HG03520 (cell line): ENCODE measurements around the gene ATP2B2.

Experiments
- ATAC-seq: cut with Tn5 transposase; IDR thresholded peaks from one replicate; pipeline ENCODE4 v1.9.1; 2021; ENCODE audit warnings: mild to moderate bottlenecking, moderate library complexity; ENCODE audit not compliant: unreplicated experiment

ATP2B2 gene

DNA sequence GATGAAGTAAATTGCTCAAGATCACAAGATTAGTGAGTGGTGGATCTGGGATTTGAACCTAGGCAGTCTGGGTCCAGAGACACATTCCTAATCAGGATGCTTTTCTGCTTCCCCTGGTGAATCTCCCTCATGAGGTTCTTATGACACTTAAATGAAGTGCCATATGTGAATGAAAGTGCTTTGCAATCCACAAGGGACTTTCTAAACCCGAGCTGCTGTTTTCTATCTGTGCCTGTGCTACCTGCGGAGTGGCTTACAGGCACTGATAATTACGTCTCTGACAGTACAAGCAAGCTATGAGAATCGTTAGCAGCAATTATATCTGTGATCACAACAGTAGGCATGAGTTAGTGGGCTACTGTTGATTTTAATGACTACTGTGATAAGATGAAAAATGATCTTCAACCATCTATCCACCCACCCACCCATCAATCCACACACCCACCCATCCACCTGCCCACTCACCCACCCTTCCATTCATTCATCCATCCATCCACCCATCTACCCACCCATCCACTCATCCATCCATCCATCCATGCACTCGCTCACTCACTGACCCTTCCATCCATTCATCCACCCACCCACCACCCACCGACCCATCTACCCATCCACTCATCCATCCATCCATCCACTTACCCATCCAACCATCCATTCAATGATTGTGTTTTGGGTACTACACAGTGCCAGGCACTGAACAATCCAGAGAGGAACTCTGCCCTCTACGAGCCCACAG is 51.8 kb downstream of the ATP2B2 start:
- ATAC-seq: no peak

DNA sequence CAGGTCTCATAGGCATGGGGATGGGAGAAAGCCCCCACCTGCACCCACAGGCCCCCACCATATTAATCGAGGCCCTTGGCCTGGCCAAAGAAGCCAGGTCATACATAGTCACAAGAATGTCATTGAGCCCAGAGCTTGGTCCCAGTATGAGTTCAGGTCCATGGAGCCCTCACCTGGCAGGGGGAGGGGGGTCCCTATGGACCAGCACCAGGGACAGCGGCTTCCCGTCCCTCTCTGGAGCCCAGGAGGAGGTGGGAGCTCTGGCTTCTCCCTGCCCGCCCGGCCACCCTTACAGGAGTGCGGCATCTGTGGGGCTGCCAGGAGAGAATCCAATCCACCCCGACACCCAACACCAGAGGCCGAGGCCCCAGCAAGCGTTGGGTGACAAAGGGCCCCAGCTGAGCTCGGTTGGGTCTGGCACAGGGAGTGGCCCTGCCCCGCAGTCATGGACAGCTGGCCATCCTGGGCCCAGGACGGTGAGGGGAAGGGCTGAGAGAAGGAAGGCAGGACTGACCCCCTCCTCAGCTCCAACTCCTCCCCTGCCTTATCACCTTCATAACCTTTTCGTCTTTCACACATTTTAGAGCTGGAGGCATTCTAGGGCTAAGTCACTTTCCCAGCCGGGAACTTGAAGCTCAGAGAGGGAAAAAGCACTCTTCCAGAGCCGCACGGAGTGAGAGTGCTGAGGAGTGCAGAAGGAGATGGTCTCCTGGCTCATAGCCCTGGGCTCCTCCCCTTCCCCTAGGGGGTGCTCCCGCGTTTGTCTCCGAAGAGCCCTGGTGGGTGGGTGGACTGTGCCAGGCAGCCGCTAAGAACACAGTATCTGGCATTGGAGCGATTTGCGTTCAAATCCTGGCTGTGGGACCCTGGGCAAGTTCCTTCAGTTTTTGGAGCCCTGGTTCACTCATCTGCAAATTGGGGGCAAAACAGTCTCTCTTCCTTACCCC is 54.6 kb downstream of the ATP2B2 start:
- ATAC-seq: no peak

DNA sequence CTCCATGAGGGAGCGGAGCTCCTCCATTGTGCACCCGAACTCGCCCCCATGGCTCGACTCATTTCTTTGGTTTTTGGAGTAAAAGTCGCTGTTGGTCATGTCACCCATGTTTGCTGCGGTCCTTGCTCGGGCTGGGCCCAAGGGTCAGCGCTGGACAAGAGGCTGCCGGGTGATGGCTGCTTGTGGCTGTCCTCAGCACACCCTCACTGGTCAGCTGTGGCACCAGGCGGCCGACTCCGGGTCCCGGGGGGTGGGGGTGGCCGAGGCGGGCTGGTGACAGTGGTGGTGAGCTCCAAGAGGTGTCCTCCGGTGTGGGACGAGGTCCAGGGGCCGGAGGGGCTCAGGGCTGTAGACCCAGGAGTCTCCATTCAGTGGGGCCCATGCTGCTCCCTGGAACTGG is 56.0 kb downstream of the ATP2B2 start:
- ATAC-seq: no peak

DNA sequence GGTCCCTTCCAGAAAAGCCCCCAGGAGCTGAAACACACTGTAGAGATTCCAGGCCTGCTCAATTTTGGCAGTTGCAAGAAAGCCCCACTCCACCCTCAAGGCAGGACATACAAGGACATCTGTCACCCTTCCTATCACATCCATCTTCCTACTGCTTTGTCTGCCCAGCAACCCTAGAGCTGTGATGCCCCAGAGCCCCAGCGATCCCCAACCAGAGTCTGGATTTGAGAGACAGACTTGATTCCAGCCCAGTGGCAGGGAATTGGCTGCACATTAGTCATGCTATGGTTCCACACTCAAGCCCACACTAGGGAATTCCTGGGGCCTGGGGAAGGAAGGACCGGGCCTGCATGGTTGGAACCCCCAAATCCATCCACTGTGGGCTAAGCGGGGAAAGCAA is 56.8 kb downstream of the ATP2B2 start:
- ATAC-seq: no peak

GRCh38 chr3:10447527-10448260 is 57.7 kb downstream of the ATP2B2 start:
- no peak for ATAC-seq

DNA sequence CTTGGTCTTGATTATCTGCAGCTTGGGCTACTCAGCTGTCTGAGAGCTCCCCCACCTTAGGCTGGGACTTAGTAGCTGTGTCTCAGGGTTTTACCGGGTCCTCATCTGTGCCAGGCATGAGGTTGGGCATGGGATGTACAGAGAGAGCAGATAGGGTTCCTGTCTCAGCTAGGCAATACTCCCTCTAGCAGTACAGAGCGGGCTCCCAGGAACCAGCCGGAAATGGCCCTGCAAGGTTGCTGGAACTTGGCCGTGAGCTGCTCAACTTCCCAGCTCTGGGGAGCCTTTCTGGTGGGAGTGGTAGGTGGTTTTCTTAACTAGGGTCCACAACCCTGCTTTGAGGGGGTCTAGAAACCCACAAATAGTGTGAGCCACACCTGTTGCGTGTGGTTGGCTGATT is 58.3 kb downstream of the ATP2B2 start:
- no peak for ATAC-seq

- ATAC-seq: no peak
These were observed 59.7 kb downstream of the ATP2B2 start for GRCh38 chr3:10445561-10446175.

GRCh38 chr3:10444511-10444910 is 60.9 kb downstream of the ATP2B2 start:
- ATAC-seq: no peak

GRCh38 chr3:10444110-10444429 is 61.3 kb downstream of the ATP2B2 start:
- ATAC-seq: no peak

DNA sequence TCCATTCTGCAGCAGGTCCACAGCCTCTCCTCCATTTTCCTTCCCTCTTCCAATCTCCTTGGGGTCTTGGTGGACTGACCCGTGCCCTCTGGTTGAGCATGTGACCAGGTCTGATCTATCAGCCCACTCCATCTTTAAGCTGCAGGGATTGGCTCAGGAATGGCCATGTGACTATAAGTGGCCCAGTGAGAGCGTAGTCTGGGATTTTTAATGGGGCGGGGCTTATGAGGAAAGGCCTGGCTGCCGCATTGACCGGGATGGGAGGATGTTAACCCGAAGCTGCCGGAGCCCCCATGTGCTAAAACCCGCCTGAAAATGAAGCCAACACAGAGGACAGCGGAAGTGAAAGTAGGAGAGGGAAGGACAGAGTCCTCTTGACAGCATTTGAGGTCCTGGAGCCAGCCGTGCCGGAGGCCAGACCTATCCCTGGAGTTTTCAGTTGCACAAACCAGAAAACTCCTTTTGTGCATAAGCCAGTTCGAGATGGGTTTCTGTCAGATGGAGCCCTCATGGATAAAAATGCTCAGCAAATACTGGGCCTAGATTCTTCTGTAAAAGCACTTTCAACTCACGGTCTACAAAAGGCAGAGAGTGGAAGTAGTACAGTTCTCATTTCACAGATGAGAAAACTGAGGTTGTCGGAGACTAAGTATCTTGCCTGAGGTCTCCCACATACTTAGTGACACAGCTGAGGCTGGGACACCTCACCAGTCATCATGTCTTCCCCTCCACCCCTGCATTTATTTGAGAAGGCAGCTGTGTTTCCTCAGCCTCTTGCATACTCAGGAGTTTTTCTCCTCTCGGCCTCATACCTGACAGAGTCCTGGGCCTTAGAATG is 61.9 kb downstream of the ATP2B2 start:
- ATAC-seq: no peak

DNA sequence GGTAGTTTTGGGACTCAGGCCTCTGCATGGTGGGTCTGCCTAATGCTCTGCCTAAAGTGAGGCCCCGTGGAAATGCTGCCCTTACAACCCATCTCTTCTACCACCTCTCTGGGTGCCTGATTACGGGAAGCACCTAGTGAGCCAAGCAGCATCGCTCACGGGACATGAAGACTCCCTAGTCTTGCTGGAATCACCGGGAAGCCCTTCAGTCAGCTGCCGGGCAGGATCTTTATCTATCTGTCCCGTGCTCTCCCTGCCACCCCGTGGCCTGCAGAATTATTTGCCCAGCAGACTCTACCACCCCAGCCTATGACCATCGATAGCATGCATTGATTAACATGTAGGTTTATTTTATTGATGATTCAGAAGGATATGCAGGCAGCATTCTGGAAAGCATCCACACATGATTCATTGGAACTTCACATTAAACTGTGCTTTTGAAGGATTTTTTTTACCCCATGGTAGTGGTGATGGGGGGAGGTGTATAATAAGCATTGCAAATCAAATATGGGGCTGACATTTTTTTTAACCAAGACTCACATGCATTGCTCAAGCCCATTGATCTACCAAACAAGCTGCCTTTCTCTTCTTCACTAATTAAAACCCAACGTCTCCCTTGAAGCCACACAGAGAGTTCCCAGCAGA is 63.1 kb downstream of the ATP2B2 start:
- ATAC-seq: no peak

GRCh38 chr3:10440684-10441083 is 64.7 kb downstream of the ATP2B2 start:
- no peak for ATAC-seq

DNA sequence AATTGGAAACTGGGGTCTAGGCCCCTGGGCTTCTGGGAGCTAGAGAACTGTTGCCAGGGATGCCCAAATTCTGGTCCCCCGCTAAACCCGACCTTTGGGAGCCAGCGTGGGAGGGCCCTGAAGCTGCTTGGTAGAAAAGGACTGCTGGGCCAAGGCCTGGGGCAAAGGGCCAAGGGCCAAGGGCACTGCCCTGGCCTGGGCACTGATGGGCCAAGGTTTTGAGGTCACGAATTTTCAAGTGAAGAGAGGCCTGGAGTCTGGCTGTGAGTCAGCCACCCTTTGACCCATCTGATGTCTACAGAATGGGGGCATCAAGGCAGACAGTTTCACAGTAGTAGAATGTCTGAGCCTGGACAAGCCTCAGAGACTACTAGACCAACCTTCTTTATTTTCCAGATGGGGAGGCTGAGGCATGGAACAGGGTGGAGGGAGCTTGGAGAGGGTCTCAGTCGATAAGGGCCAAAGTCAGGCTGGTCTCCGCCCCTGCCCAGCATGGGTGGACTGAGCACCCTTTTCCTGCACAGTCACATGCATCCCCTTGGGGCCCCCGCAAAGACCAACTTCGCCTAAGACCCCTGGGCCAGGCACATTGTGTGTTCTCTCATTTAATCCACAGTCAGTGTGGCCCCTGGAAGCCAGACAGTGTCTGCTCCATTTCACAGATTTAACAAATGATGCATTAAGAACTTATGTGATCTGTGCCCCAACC is 66.3 kb downstream of the ATP2B2 start:
- no peak for ATAC-seq

- ATAC-seq: no peak
These were observed 67.1 kb downstream of the ATP2B2 start for GRCh38 chr3:10437995-10438901.

GRCh38 chr3:10437272-10437994 is 68.0 kb downstream of the ATP2B2 start:
- ATAC-seq: peak; percentile 73

DNA sequence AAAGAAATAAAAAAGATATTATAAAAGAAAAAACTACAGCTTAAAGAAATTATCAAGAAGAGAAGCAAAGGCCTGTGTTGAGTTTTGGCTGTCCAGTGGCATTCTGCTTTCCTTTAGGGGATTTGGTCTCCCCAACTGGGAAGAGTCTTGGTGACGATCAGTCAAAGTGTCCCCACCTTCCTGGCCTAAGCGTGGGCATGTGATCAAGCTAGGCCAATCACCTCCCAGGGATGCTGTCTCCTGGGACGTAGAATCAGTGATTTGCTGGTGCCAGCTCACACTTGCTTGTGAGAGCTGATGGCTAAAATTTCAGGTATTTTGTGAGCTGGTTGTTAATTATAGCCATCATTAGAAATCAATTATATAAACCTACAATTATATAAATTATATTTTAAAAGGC is 69.5 kb downstream of the ATP2B2 start:
- ATAC-seq: no peak

GRCh38 chr3:10434938-10435336 is 70.4 kb downstream of the ATP2B2 start:
- no peak for ATAC-seq
